GM12892 (cell line): ENCODE data around the gene RASAL3.

Experiments
- POLR2A ChIP-seq: IDR thresholded peaks from 2 replicates; pipeline ENCODE4 v1.6.1; 2011; ENCODE audit warnings: low read depth, low read length, control low read depth
- POLR2AphosphoS5 ChIP-seq: IDR thresholded peaks from 2 replicates; pipeline ENCODE4 v1.6.1; 2011; ENCODE audit warnings: low read depth, low read length, control low read depth
- TAF1 ChIP-seq: IDR thresholded peaks from 2 replicates; pipeline ENCODE4 v1.6.1; 2011; ENCODE audit warnings: low read depth, mild to moderate bottlenecking, control low read depth, low read length, borderline replicate concordance

DNA sequence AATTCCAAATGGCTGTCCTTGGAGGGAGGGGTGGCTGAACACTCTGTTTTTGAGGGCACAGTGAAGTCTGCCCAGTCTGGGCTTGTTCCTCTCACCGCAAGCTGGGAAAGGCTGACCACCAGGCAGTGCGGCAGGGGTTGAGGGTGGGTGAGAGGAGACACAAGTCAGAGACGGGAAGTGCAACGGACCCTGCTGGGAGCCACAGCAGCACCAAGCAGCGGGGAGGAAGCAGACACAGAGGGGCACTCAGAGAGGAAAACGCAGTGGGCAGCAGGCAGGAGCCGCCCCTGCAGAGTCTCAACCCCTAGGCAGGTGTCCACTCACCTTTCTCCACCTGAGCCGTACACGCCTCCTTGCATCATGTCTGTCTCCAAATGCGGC, 61.2 kb downstream of the RASAL3 start:
- TF ChIP-seq TAF1 (no peak), POLR2A (no peak), POLR2AphosphoS5 (no peak)
